Transverse colon (tissue), 4 donors: ENCODE measurements around the gene NT5E. TPM values are rescaled to one million over a fixed set of nuclear protein-coding genes. Genes with fewer than 3 reads are reported as not detected.

Source experiments
- DNase-seq: peaks from one replicate; pipeline ENCODE4 v3.0.0-alpha.2; 2019
- H3K27ac ChIP-seq, 4 donors: fragments of 200-600 bp; sonication (generic); 2 replicates each; pipeline ENCODE4 v1.5.1; 2016 to 2018; ENCODE audit warnings: inconsistent platforms in 4 of 4
- H3K27me3 ChIP-seq: fragments of 200-600 bp; sonication (generic); 2 replicates; pipeline ENCODE4 v1.5.1; 2017; ENCODE audit warnings: inconsistent platforms
- H3K36me3 ChIP-seq, 4 donors: fragments of 200-600 bp; sonication (generic); 2 replicates each; pipeline ENCODE4 v1.5.1; 2017 to 2019; ENCODE audit warnings: inconsistent platforms in 4 of 4
- H3K4me1 ChIP-seq, 4 donors: fragments of 200-600 bp; sonication (generic); 2 replicates each; pipeline ENCODE4 v1.5.1; 2017 to 2020; ENCODE audit warnings: inconsistent platforms in 4 of 4
- H3K4me3 ChIP-seq, 4 donors: fragments of 200-600 bp; sonication (generic); 1 replicate in 1 of 4; 2 replicates in 3 of 4; pipeline versions ENCODE4 v1.5.1 to v1.6.1; 2017 to 2019; ENCODE audit warnings: inconsistent platforms in 4 of 4
- H3K9me3 ChIP-seq, 2 donors: fragments of 200-600 bp; sonication (generic); 2 replicates each; pipeline ENCODE4 v1.5.1; 2017 to 2019; ENCODE audit warnings: inconsistent platforms in 2 of 2
- EP300 ChIP-seq: sonication (generic); formaldehyde crosslinking; IDR thresholded peaks from one replicate; pipeline ENCODE4 v1.6.1; 2017; ENCODE audit warnings: antibody characterized with exemption, low read depth
- POLR2A ChIP-seq: fragments of 450-650 bp; IDR thresholded peaks from one replicate; pipeline ENCODE4 v1.6.1; 2016; ENCODE audit warnings: antibody characterized with exemption, mild to moderate bottlenecking, moderate library complexity
- POLR2AphosphoS5 ChIP-seq, 3 donors: sonication (generic); formaldehyde crosslinking; IDR thresholded peaks; one replicate each; pipeline ENCODE4 v1.6.1; 2016; ENCODE audit warnings: antibody characterized with exemption in 3 of 3
- WGBS, 2 donors: methylation state at CpG; one replicate each; pipeline ENCODE4 v1.1.5; 2018; ENCODE audit warnings: low coverage in 1 of 2; 5-methylcytosine and 5-hydroxymethylcytosine counted together
- in situ Hi-C, 4 donors: fragments of 200-750 bp; cut with MboI; loops; one replicate each; pipeline versions ENCODE4 v1.15.0 to v1.15.1; 2017; ENCODE audit warnings: low sequenced_read_pairs in 3 of 4, low pct_ligation_motif_present in 1 of 4, low pct_unique_long_range_greater_than_20kb in 1 of 4
- intact Hi-C: fragments of 100-400 bp; cut with DNase I; formaldehyde crosslinking; loops from one replicate; pipeline ENCODE4 v1.15.1; 2023; ENCODE audit warnings: low total_unique reads
- total RNA-seq, 4 donors: library from RNA; depleted of rRNA; stranded (reverse); fragments of >200 nt; gene quantifications; one replicate each; pipeline ENCODE4 v1.1.0, GENCODE V29; 2016
- TF ChIP-seq, protein P1 (sequence below), 5 experiments: fragments of 200-600 bp in 3 of 5; fragments of 450-650 bp in 2 of 5; sonication (generic) in 3 of 5; IDR thresholded peaks; 1 replicate in 2 of 5; 2 replicates in 3 of 5; pipeline ENCODE4 v1.5.1; 2016 to 2017; ENCODE audit warnings: antibody characterized with exemption in 5 of 5, inconsistent platforms in 3 of 5, mild to moderate bottlenecking in 2 of 5, moderate library complexity in 1 of 5

Gene NT5E
- total RNA-seq, 4 donors from 2014 or later, result 10.5 to 71.8 (median 31.5) TPM

DNA sequence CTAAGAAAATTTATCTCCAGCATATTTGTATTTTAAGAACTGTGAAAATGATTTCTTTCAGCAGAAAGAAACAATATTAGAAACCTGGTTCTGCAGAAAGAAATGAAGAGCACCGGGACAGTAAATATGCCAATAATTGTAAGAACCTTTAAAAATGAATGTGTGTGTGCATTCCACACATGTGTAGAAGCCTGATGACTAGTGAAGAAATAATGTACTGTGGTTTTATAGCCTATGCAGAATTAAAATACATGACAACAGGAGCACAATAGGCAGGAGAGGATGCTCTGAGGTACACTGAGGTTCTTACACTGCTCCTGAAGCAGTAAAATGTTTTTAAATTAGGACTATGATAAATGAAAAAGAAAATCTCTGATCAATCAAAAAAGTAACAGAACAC is 94.9 kb downstream of the NT5E start:
- no peaks in the 10 kb centered on the region for H3K9me3 ChIP-seq
- DNase-seq, result no peak
- no peak overlapping the region for H3K4me3 ChIP-seq
- TF ChIP-seq POLR2AphosphoS5 (IDR thresholded peaks at IDR 0.05) (no peak), POLR2A (no peak), EP300 (no peak)
- TF ChIP-seq, protein P1, sequence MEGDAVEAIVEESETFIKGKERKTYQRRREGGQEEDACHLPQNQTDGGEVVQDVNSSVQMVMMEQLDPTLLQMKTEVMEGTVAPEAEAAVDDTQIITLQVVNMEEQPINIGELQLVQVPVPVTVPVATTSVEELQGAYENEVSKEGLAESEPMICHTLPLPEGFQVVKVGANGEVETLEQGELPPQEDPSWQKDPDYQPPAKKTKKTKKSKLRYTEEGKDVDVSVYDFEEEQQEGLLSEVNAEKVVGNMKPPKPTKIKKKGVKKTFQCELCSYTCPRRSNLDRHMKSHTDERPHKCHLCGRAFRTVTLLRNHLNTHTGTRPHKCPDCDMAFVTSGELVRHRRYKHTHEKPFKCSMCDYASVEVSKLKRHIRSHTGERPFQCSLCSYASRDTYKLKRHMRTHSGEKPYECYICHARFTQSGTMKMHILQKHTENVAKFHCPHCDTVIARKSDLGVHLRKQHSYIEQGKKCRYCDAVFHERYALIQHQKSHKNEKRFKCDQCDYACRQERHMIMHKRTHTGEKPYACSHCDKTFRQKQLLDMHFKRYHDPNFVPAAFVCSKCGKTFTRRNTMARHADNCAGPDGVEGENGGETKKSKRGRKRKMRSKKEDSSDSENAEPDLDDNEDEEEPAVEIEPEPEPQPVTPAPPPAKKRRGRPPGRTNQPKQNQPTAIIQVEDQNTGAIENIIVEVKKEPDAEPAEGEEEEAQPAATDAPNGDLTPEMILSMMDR (IDR thresholded peaks at IDR 0.05), result no peak
- in situ Hi-C loops, result no loop called here
- intact Hi-C loops, result no loop called here
- H3K27me3 ChIP-seq, result no peaks in the 10 kb centered on the region
- no peaks in the 10 kb centered on the region for H3K4me1 ChIP-seq
- H3K27ac ChIP-seq, result no peak overlapping the region
- 88 to 97% methylated on average over 1 of the region's 1 CpG for WGBS, 2 donors
- peaks cover 0 to 42% (median 17%) of the 10 kb centered on the region in 4 donors for H3K36me3 ChIP-seq

Other genes with a start within 250 kb of the NT5E start
- 100 to 1,000 TPM in 3 of 4 donors, 10 to 100 TPM in 1; 27.3 to 134 (median 116) TPM for gene SNX14, start 143.8 kb downstream of the NT5E start, total RNA-seq
- gene SYNCRIP, start 192.8 kb downstream of the NT5E start, total RNA-seq, result 10 to 100 TPM; 27.7 to 84.8 (median 41.9) TPM